ENCODE data around the gene WWOX.

Gene WWOX

DNA sequence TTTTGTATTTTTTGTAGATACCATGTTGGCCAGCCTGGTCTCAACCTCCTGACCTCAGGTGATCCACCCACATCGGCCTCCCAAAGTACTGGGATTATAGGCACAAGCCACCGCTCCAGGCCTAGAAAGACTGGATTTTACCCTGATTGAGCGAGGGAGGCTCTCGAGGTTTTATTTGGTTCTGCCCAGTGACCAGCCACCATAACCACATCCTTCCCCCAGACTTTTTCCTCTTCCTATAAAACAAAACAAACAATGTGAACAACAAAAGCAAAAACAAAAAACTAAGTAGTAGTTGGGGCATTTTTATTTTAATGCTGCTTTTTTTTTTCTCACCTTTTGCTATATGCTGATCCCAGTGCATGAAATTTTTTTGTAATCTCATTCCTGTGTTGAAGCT lies 991.5 kb downstream of the WWOX start:
- DNase-seq (ENCODE audit: low read depth): no peak
- no peak for TF ChIP-seq CTCF (IDR thresholded peaks at IDR 0.05; ENCODE audit: insufficient read depth, low read depth, low read length, missing control alignments)
- H3K4me3 ChIP-seq (ENCODE audit: low read length): no peak overlapping the region

DNA sequence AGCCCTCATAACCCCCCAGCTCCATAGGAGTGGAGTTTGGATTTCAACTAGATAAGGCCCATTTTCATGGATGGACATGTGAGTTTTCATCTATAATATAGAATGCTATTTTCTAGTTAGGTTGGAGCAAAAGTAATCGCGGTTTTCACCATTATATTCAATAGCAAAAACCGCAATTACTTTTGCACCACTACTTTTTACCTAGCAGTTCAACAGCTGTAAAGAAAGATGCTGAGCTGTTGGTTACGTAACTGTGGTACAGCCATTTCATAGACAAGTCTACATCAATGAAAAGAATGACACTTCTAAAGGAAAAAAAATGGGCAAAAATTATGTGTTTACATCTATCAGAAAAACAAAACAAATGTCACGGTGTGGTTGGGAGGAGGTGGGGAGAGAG lies 993.4 kb downstream of the WWOX start:
- no peak for TF ChIP-seq CTCF (IDR thresholded peaks at IDR 0.05; ENCODE audit: insufficient read depth, low read depth, low read length, missing control alignments)
- DNase-seq (ENCODE audit: low read depth): no peak
- no peak overlapping the region for H3K4me3 ChIP-seq (ENCODE audit: low read length)

GRCh38 chr16:79093554-79093967 lies 994.1 kb downstream of the WWOX start:
- no peak for TF ChIP-seq CTCF (IDR thresholded peaks at IDR 0.05; ENCODE audit: insufficient read depth, low read depth, low read length, missing control alignments)
- no peak overlapping the region for H3K4me3 ChIP-seq (ENCODE audit: low read length)
- no peak for DNase-seq (ENCODE audit: low read depth)

DNA sequence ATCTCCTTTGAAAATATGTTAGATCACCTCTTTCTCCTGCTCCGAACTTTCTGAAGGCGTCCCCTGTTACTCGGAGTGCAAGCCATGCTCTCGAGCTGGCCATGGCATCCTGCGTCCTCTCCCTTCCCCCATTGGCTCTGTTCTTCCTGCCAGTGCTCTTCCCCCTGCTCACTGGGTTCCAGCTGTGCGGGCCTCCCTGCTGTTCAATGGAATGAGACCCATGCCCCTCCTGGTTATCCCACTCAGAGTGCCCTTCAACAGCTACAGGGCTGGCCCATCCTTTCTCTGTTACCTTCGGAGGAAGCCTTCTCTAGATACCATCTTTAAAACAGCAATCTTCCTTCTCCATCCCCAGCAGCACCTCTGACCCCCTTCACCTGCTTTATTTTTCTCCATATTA lies 996.8 kb downstream of the WWOX start:
- DNase-seq (ENCODE audit: low read depth): no peak
- TF ChIP-seq CTCF (IDR thresholded peaks at IDR 0.05; ENCODE audit: insufficient read depth, low read depth, low read length, missing control alignments): no peak
- no peak overlapping the region for H3K4me3 ChIP-seq (ENCODE audit: low read length)

DNA sequence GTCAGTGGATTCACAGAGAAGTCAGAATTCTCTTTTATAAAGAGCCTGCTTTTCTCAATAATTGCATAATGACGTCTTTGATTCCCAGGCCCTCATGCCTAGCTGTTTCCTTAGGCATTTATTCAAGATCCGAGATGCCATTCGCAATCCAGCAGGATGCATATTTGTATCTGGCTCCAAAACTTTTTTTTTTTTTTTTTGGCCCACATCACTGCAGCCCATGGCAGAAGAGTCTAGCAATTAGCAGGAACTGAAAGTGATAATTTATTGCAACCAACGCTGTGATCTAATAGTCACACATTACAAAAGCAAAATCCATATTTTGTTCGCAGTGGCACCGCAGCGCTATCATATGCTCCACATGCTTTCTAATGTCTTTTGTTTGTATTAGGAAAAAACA lies 997.7 kb downstream of the WWOX start:
- no peak for DNase-seq (ENCODE audit: low read depth)
- no peak for TF ChIP-seq CTCF (IDR thresholded peaks at IDR 0.05; ENCODE audit: insufficient read depth, low read depth, low read length, missing control alignments)
- H3K4me3 ChIP-seq (ENCODE audit: low read length): no peak overlapping the region

DNA sequence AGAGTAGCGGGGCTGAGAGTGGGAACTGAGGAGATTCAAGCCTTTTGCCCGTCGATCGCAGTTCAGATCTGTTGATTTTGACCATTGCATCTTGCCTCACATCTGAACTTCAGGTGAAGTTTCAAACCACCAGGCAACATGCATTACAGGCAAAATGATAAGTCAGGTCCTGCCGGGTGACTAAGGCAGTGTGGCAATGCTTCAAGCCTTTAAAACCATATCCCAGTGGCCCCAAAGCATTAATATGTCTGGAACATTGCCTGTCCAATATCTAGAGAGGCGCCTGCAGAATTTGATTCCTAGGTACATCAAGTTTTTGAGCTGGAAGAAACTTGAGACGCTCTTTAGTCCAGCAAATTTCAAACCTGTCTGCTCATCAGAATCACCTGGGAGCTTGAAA lies 998.3 kb downstream of the WWOX start:
- DNase-seq (ENCODE audit: low read depth): peak; percentile 1
- no peak for TF ChIP-seq CTCF (IDR thresholded peaks at IDR 0.05; ENCODE audit: insufficient read depth, low read depth, low read length, missing control alignments)
- H3K4me3 ChIP-seq (ENCODE audit: low read length): no peak overlapping the region

DNA sequence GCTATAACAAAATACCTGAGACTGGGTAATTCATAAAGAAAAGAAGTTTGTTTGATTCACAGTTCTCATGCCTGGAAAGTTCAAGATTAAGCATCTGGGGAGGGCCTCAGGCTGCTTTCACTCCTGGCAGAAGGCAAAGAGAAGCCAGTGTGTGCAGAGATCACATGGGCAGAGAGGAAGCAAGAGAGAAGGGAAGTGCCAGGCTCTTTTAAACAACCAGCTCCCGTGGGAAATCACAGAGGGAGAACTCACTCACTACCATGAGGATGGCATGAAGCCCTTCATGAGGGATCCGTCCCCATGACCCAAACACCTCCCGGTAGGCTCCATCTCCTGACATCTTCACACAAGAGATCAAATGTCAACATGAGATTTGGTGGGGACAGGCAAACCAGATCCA lies 999.5 kb downstream of the WWOX start:
- TF ChIP-seq CTCF (IDR thresholded peaks at IDR 0.05; ENCODE audit: insufficient read depth, low read depth, low read length, missing control alignments): no peak
- H3K4me3 ChIP-seq (ENCODE audit: low read length): no peak overlapping the region
- DNase-seq (ENCODE audit: low read depth): no peak

Measured in epithelial cell of esophagus (primary cell).